ENCODE data around the gene PLEKHA1.

DNA sequence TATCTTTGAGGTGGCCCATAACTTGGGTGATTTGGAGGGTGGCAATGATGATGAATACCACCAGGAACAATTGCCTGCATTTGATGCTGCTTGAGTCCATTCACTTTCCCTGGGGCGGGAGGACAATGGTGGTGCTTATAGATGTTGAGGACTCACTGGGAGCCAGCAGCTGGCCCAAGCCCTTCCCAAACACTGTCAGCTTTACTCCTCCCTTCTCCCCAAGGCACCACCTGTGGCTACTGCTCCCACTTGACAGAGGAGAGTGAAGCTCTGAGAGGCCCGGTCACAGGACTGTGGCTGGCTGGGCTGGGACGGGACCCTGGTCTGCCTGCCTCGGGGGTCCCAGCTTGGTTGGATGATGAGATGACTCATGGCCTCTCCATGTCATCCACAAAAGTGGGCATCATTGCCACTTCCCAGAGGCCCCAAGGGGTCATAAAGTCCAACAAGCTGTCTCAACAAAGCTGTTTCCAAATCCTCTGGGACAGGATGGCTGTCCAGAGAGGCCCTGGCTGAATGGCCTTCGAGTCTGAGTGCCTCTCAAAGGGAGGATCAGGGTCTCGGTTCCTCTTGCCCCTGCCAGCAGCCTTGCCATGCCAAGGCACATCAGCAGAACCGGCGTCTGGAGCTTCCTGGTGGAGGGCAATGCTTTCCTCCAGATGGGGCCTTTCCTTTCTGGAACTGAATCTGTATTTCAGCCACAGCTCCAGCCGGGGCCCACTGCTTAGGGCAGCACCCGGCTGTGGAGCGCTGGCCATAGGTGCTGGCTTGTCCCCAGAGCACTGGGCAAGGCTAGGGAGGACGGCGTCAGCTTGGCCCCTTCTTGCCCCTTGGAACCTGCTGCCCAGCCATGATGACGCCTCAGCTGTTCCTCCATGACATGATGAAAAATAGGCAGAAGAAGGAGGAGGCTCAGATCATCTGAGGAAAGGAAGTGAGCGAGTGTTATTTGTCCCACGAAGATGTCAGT is 47.0 kb upstream of the PLEKHA1 start:
- TF ChIP-seq POLR2A (IDR thresholded peaks at IDR 0.05; ENCODE audit: low read depth, low read length) = no peak
- no peak for TF ChIP-seq POLR2AphosphoS5 (IDR thresholded peaks at IDR 0.05; ENCODE audit: low read depth, low read length)
- TF ChIP-seq TAF1 (IDR thresholded peaks at IDR 0.05; ENCODE audit: low read depth, low read length) = no peak
- TF ChIP-seq PAX5 (IDR thresholded peaks at IDR 0.05; ENCODE audit: insufficient read depth, low read length, severe bottlenecking) = no peak
- no peak for TF ChIP-seq SPI1 (IDR thresholded peaks at IDR 0.05; ENCODE audit: low read depth, low read length)

Data from GM12891 (cell line).